Measurements from ENCODE around the gene NECTIN4. TPM values are rescaled to one million over a fixed set of nuclear protein-coding genes. Genes with fewer than 3 reads are reported as not detected.
"Not testable (repeated sequence)": the region's sequence is repeated elsewhere in the genome, so short reads cannot be mapped to it uniquely, and the experiment has no call there.

NECTIN4 gene
- total RNA-seq, 1 donor from 2014 or later, result not detected

GRCh38 chr1:161033751-161034150 is 55.6 kb downstream of the NECTIN4 start:
- no peak for DNase-seq (ENCODE audit: low spot score in 2 of 2)
- Histone ChIP-seq H3K27ac (no peak overlapping the region), H3K4me1 (no peaks in the 10 kb centered on the region), H3K4me3 (no peak overlapping the region), H3K9me3 (no peaks in the 10 kb centered on the region), H3K27me3 (no peaks in the 10 kb centered on the region), H3K36me3 (peaks cover 0 to 3% of the 10 kb centered on the region in 2 donors)
- no peak for TF ChIP-seq CTCF (IDR thresholded peaks at IDR 0.05)
- intact Hi-C loops (cut with DNase I), result no loop called here

- H3K4me3 ChIP-seq, result no peak overlapping the region
- no peaks in the 10 kb centered on the region for H3K4me1 ChIP-seq
- DNase-seq (ENCODE audit: low spot score in 2 of 2), result no peak
- intact Hi-C loops (cut with DNase I), result no loop called here
- no peak for TF ChIP-seq CTCF (IDR thresholded peaks at IDR 0.05)
- H3K9me3 ChIP-seq, result no peaks in the 10 kb centered on the region
- no peak overlapping the region for H3K27ac ChIP-seq
- no peaks in the 10 kb centered on the region for H3K27me3 ChIP-seq
- H3K36me3 ChIP-seq, result no peaks in the 10 kb centered on the region
Observed at GRCh38 chr1:161032409-161032808, 56.9 kb downstream of the NECTIN4 start.

- no peaks in the 10 kb centered on the region for H3K27me3 ChIP-seq
- intact Hi-C loops (cut with DNase I), result no loop called here
- TF ChIP-seq CTCF (IDR thresholded peaks at IDR 0.05), result no peak
- H3K36me3 ChIP-seq, result no peaks in the 10 kb centered on the region
- H3K4me3 ChIP-seq, result no peak overlapping the region
- no peaks in the 10 kb centered on the region for H3K4me1 ChIP-seq
- no peaks in the 10 kb centered on the region for H3K9me3 ChIP-seq
- no peak overlapping the region for H3K27ac ChIP-seq
- DNase-seq (ENCODE audit: low spot score in 2 of 2), result no peak
Observed at GRCh38 chr1:161031874-161032273, 57.5 kb downstream of the NECTIN4 start.

GRCh38 chr1:161029466-161029865 is 59.9 kb downstream of the NECTIN4 start:
- H3K4me1 ChIP-seq; intact Hi-C loops (cut with DNase I); H3K9me3 ChIP-seq; H3K36me3 ChIP-seq; H3K27ac ChIP-seq; H3K27me3 ChIP-seq; H3K4me3 ChIP-seq; DNase-seq (ENCODE audit: low spot score in 2 of 2): not testable (repeated sequence)

GRCh38 chr1:161026954-161027353 is 62.4 kb downstream of the NECTIN4 start:
- H3K9me3 ChIP-seq; H3K27me3 ChIP-seq; H3K27ac ChIP-seq; H3K4me3 ChIP-seq; intact Hi-C loops (cut with DNase I); DNase-seq (ENCODE audit: low spot score in 2 of 2); H3K4me1 ChIP-seq; H3K36me3 ChIP-seq: not testable (repeated sequence)

- H3K27ac ChIP-seq; H3K9me3 ChIP-seq; intact Hi-C loops (cut with DNase I); H3K4me3 ChIP-seq; H3K27me3 ChIP-seq; H3K36me3 ChIP-seq; DNase-seq (ENCODE audit: low spot score in 2 of 2): not testable (repeated sequence)
- peaks cover 0 to 13% of the 10 kb centered on the region in 2 donors for H3K4me1 ChIP-seq
Observed at GRCh38 chr1:161022432-161022831, 66.9 kb downstream of the NECTIN4 start.

- H3K27ac ChIP-seq, result no peak overlapping the region
Observed at GRCh38 chr1:161021970-161022353, 67.4 kb downstream of the NECTIN4 start.

More at GRCh38 chr1:161021970-161022353, 67.4 kb downstream of the NECTIN4 start:
- Histone ChIP-seq H3K36me3 (no peaks in the 10 kb centered on the region), H3K4me3 (no peak overlapping the region), H3K4me1 (peaks cover 0 to 13% of the 10 kb centered on the region in 2 donors), H3K9me3 (no peaks in the 10 kb centered on the region), H3K27me3 (no peaks in the 10 kb centered on the region)
- intact Hi-C loops (cut with DNase I), result no loop called here
- TF ChIP-seq CTCF (IDR thresholded peaks at IDR 0.05), result no peak
- DNase-seq (ENCODE audit: low spot score in 2 of 2), result no peak
